Measurements from ENCODE around the gene SLC38A4.

DNA sequence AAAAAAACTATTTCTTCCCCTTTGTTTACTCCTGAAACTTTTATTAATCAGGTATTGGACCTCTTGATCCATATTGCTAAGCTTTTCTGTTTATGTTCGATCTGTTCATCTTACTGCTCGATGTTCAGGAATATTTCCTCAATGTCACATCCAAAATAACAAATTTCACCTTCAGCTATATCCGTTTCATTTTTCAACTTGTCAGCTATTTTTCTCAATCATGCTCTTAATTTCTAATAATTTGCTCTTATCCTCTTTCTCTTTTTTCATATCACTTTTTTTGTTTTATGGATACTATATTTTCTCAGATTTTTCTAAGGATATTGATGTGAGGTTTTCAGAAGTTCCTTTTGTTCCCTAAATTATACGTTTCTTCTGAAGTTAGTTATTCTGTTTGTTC is 29.8 kb downstream of the SLC38A4 start:
- TF ChIP-seq, protein P1, sequence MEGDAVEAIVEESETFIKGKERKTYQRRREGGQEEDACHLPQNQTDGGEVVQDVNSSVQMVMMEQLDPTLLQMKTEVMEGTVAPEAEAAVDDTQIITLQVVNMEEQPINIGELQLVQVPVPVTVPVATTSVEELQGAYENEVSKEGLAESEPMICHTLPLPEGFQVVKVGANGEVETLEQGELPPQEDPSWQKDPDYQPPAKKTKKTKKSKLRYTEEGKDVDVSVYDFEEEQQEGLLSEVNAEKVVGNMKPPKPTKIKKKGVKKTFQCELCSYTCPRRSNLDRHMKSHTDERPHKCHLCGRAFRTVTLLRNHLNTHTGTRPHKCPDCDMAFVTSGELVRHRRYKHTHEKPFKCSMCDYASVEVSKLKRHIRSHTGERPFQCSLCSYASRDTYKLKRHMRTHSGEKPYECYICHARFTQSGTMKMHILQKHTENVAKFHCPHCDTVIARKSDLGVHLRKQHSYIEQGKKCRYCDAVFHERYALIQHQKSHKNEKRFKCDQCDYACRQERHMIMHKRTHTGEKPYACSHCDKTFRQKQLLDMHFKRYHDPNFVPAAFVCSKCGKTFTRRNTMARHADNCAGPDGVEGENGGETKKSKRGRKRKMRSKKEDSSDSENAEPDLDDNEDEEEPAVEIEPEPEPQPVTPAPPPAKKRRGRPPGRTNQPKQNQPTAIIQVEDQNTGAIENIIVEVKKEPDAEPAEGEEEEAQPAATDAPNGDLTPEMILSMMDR (IDR thresholded peaks at IDR 0.05; ENCODE audit: low read depth, low read length) = no peak
- no peak for TF ChIP-seq EZH2phosphoT487 (IDR thresholded peaks at IDR 0.05; ENCODE audit: low read depth)
